Aorta (tissue), 5 donors: ENCODE measurements around the gene GPR78. TPM values are rescaled to one million over a fixed set of nuclear protein-coding genes. Genes with fewer than 3 reads are reported as not detected.

Experiments
- ATAC-seq: fragments of 200-7000 bp; cut with Tn5 transposase; one replicate; pipeline ENCODE4 v1.9.1; 2022; ENCODE audit warnings: moderate library complexity; ENCODE audit not compliant: low FRiP score
- DNase-seq, 2 donors: peaks; one replicate each; pipeline ENCODE4 v3.0.0-alpha.2; 2020
- H3K27ac ChIP-seq, 2 donors: one replicate each; pipeline ENCODE4 v1.5.1; 2013; ENCODE audit warnings: low read length in 2 of 2, mild to moderate bottlenecking in 2 of 2, moderate library complexity in 2 of 2, control low read depth in 1 of 2, inconsistent platforms in 1 of 2, low read depth in 1 of 2
- H3K27me3 ChIP-seq, 2 donors: one replicate each; pipeline ENCODE4 v1.6.1; 2013; ENCODE audit warnings: control low read depth in 1 of 2, low read length in 1 of 2, mild to moderate bottlenecking in 1 of 2, moderate library complexity in 1 of 2; ENCODE audit not compliant: insufficient read depth in 2 of 2, control insufficient read depth in 1 of 2
- H3K36me3 ChIP-seq, 2 donors: one replicate each; pipeline ENCODE4 v1.6.1; 2013; ENCODE audit warnings: control low read depth in 1 of 2, low read length in 1 of 2, mild to moderate bottlenecking in 1 of 2; ENCODE audit not compliant: insufficient read depth in 2 of 2, control insufficient read depth in 1 of 2
- H3K4me1 ChIP-seq, 2 donors: one replicate each; pipeline ENCODE4 v1.6.1; 2013; ENCODE audit warnings: low read length in 2 of 2, control low read depth in 1 of 2, mild to moderate bottlenecking in 1 of 2, moderate library complexity in 1 of 2; ENCODE audit not compliant: insufficient read depth in 2 of 2, control insufficient read depth in 1 of 2
- H3K4me3 ChIP-seq, 2 donors: one replicate each; pipeline ENCODE4 v1.5.1; 2013; ENCODE audit warnings: low read length in 2 of 2, control low read depth in 1 of 2, mild to moderate bottlenecking in 1 of 2
- H3K9me3 ChIP-seq: one replicate; pipeline ENCODE4 v1.6.1; 2013; ENCODE audit warnings: mild to moderate bottlenecking, low read length; ENCODE audit not compliant: control insufficient read depth
- WGBS, 2 donors: extraction: QIAGEN DNeasy Blood & Tissue Kit; methylation state at CpG; one replicate each; pipeline ENCODE4 v1.1.7; 2013; 5-methylcytosine and 5-hydroxymethylcytosine counted together
- intact Hi-C, 2 donors: fragments of 100-400 bp; cut with DNase I; formaldehyde crosslinking; loops; one replicate each; pipeline versions ENCODE4 v1.14.2 to v1.15.0; 2022
- polyA plus RNA-seq, 2 donors: library from polyadenylated mRNA; stranded (reverse); fragments of 200-250 nt; gene quantifications; one replicate each; pipeline ENCODE4 v1.2.3, GENCODE V29; 2013
- total RNA-seq, 2 donors: library from RNA; stranded (reverse); fragmentation: NEBNext Ultra II Directional; extraction: Animal tissue kit (Norgen Biotek cat#: 25700); gene quantifications; one replicate each; pipeline ENCODE4 v1.2.1, GENCODE V29; 2021
- donor health status: healthy with polysubstance abuse.
- donor health status: Bipolar disorder and iron deficiency.
- donor health status: DM: no; HTN: no; CAD: no.
- donor health status: DM: no; HTN: no; CAD: no.
- donor health status: DM: yes; HTN: yes; CAD: no.

The GPR78 gene
- total and polyA plus RNA-seq, 4 donors = 0.48 TPM; not detected in 3

- Histone ChIP-seq H3K4me3 (no peak overlapping the region), H3K4me1 (no peaks in the 10 kb centered on the region), H3K27me3 (no peaks in the 10 kb centered on the region), H3K27ac (no peak overlapping the region), H3K36me3 (no peaks in the 10 kb centered on the region), H3K9me3 (no peaks in the 10 kb centered on the region)
- 54 to 75% methylated on average over 6 of the region's 6 CpGs for WGBS, 2 donors
- DNase-seq (no peak), ATAC-seq (no peak)
- intact Hi-C loops = loop anchor here in 1 of 2 donors (10.0 kb wide), 1 partner anchor 305 kb away; no protein-coding TSS in a partner anchor
Measured at GRCh38 chr4:8609406-8609805, 29.2 kb downstream of the GPR78 start.

DNA sequence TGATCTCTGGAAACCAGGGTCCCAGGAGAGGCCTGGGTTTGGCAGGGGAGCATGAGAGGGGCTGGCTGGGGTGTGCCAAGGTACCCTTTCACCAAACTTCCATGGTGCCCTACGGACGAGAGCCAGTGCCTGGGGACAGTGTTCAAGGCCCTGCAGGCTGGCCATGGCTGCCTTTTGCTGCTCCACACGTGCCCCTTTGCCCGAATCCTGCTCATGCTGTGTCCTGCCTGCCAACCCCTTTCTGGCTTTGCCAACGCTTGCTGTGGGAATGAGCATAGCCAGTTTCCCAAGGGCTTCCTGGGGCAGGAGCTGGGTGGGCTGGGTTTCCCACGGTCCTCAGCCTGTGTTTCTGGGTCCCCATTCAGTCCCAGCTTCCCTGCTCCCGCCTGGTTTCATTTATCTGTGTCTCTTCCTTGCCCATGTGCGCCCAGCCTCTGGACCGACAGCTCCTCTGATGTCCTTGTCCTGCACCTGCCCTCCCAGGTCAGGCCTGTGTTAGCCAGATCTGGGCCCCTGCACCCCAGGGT lies 29.7 kb downstream of the GPR78 start:
- H3K4me1 ChIP-seq = no peaks in the 10 kb centered on the region
- H3K36me3 ChIP-seq = no peaks in the 10 kb centered on the region
- no peak overlapping the region for H3K27ac ChIP-seq
- H3K27me3 ChIP-seq = no peaks in the 10 kb centered on the region
- H3K4me3 ChIP-seq = no peak overlapping the region
- no peaks in the 10 kb centered on the region for H3K9me3 ChIP-seq
- ATAC-seq (no peak), DNase-seq (no peak)
- WGBS, 2 donors = 22 to 27% methylated on average over 9 of the region's 9 CpGs
- intact Hi-C loops = loop anchor here in 1 of 2 donors (10.0 kb wide), 1 partner anchor 305 kb away; no protein-coding TSS in a partner anchor

DNA sequence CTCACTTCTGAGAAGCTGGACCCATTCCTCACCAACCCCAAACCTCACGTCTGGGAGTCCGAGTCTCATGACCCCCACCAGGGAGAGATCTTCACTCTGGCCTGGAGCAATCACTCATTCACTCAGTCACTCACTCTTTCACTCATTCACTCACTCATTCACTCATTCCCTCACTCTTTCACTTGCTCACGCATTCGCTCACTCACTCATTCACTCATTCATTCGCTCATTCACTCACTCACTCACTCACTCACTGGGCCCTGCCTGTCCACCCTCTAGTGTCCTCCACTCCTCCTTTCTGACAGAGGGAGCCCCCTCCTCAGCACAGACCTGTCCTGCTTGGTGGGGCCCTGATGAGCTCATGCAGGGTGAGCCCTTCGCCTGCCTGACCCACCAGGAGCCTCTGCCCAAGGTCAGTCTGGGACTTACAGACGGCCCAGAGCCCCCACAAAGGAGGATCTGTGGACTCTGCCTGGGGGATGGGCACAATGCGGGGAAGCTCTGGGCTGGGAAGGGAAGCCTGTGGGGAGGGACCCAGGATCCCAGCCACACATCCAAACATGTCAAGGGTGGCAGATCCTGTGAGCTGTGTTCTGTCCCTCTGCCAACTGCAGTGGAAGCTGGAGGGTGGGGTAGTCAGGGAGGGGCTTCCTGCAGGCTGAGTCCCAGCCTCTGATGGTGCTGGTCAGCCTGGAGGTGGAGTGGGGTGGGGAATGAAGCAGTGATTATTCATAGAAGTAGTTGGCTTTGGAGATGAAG lies 30.8 kb downstream of the GPR78 start:
- intact Hi-C loops = no loop called here
- H3K36me3 ChIP-seq = no peaks in the 10 kb centered on the region
- H3K27ac ChIP-seq = no peak overlapping the region
- no peak for DNase-seq
- ATAC-seq = no peak
- 71 to 77% methylated on average over 8 of the region's 8 CpGs for WGBS, 2 donors
- no peaks in the 10 kb centered on the region for H3K4me1 ChIP-seq
- no peaks in the 10 kb centered on the region for H3K27me3 ChIP-seq
- H3K9me3 ChIP-seq = no peaks in the 10 kb centered on the region
- H3K4me3 ChIP-seq = no peak overlapping the region

DNA sequence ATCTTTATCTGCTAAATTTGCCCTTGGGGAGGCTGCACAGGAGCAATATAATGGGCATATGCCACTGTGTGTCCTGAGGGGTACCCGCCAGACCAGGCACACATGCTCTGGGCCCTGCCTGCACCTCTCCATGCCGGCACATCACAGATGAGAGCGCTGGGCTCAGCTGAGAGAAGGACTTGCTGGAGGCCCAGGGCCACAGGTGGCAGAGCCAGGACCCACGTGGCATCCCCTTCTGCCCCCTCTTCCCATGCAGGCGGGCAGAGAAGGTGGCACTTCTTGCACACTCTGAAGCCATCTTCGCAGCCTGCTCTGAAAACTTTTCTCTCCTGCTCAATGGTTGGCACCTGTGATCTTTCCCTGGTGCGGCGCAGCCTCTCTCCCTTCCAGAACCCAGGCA lies 32.5 kb downstream of the GPR78 start:
- intact Hi-C loops = no loop called here
- DNase-seq (peak in 1 of 2 donors; percentile 46), ATAC-seq (no peak)
- no peak overlapping the region for H3K27ac ChIP-seq
- no peaks in the 10 kb centered on the region for H3K27me3 ChIP-seq
- no peaks in the 10 kb centered on the region for H3K36me3 ChIP-seq
- no peaks in the 10 kb centered on the region for H3K9me3 ChIP-seq
- H3K4me1 ChIP-seq = no peaks in the 10 kb centered on the region
- H3K4me3 ChIP-seq = no peak overlapping the region
- WGBS, 2 donors = 94 to 98% methylated on average over 8 of the region's 8 CpGs

GRCh38 chr4:8613421-8614364 lies 33.5 kb downstream of the GPR78 start:
- Histone ChIP-seq H3K27ac (no peak overlapping the region), H3K4me3 (no peak overlapping the region), H3K4me1 (no peaks in the 10 kb centered on the region), H3K36me3 (no peaks in the 10 kb centered on the region), H3K9me3 (no peaks in the 10 kb centered on the region), H3K27me3 (no peaks in the 10 kb centered on the region)
- 93 to 96% methylated on average over 35 of the region's 35 CpGs for WGBS, 2 donors
- no peak for ATAC-seq
- intact Hi-C loops = no loop called here
- DNase-seq = peak; percentile 37 to 59

DNA sequence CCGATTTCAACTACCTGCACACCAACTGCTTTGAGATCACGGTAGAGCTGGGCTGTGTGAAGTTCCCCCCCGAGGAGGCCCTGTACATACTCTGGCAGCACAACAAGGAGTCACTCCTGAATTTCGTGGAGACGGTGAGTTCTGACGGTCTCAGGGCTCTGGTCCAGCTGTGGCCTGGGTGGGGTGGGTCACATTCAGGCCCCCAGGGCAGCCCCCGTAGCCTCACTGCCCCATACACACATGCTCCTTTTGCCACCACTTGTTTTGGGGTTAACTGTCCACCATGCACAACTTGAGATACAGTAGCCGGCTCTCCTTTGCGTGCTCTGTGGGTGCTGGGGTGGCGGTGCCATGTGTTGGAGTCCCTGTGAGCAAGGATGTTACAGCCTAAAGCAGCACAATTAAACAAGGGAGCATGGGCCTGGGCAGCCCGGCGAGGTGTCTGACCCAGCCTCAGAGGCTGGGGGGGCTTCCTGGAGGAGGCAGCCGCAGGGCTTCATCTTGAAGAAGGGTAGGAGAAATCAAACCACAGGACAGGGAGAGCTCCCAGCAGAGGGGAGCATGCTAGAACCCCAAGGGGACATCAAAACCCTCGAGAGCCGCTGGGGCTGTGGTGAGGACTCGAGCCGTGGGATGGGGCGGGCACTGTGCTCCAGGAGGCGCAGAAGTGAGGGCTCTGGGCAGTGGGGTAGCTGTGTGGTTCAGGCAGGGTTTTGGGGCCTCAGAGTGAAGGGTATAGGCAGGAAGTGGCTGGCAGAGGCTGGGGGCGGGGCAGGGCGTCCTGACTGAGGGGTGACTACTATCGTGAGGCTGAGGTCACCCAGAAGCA lies 34.4 kb downstream of the GPR78 start:
- intact Hi-C loops = no loop called here
- H3K27me3 ChIP-seq = no peaks in the 10 kb centered on the region
- ATAC-seq = no peak

GRCh38 chr4:8615366-8615765 lies 35.2 kb downstream of the GPR78 start:
- ATAC-seq (no peak), DNase-seq (peak; percentile 34 to 57)
- Histone ChIP-seq H3K4me3 (no peak overlapping the region), H3K36me3 (no peaks in the 10 kb centered on the region), H3K27me3 (no peaks in the 10 kb centered on the region), H3K9me3 (no peaks in the 10 kb centered on the region), H3K4me1 (no peaks in the 10 kb centered on the region), H3K27ac (no peak overlapping the region)
- intact Hi-C loops = no loop called here
- WGBS, 2 donors = 82 to 89% methylated on average over 13 of the region's 13 CpGs

More for the DNA sequence above, 34.4 kb downstream of the GPR78 start:
- WGBS, 2 donors = 91 to 94% methylated on average over 22 of the region's 22 CpGs
- H3K36me3 ChIP-seq = no peaks in the 10 kb centered on the region
- H3K9me3 ChIP-seq = no peaks in the 10 kb centered on the region
- no peak overlapping the region for H3K27ac ChIP-seq
- peak; percentile 24 to 62 for DNase-seq
- H3K4me3 ChIP-seq = no peak overlapping the region
- no peaks in the 10 kb centered on the region for H3K4me1 ChIP-seq
